Measurements from ENCODE around the gene TMEM130.
A peak's percentile ranks its signal among the peaks of the same experiment; 100 is the strongest.

The TMEM130 gene

GRCh38 chr7:98902523-98902922 lies 32.7 kb upstream of the TMEM130 start:
- H3K4me3 ChIP-seq (ENCODE audit: low read depth in 1 of 5, low read length in 5 of 5), result no peak overlapping the region
- no peaks in the 10 kb centered on the region for H3K4me1 ChIP-seq (ENCODE audit: control insufficient read depth in 5 of 5, insufficient read depth in 5 of 5, low read length in 5 of 5)
- peaks cover 32 to 96% (median 84%) of the 10 kb centered on the region in 5 donors for H3K36me3 ChIP-seq (ENCODE audit: control insufficient read depth in 5 of 5, insufficient read depth in 5 of 5, low read length in 5 of 5)
- H3K27me3 ChIP-seq (ENCODE audit: control insufficient read depth in 5 of 5, insufficient read depth in 4 of 5, low read length in 5 of 5), result no peaks in the 10 kb centered on the region
- H3K9me3 ChIP-seq (ENCODE audit: control insufficient read depth in 5 of 5, low read length in 5 of 5), result no peaks in the 10 kb centered on the region
- H3K9ac ChIP-seq (ENCODE audit: low read length in 5 of 5), result no peak overlapping the region
- H3K27ac ChIP-seq (ENCODE audit: low read depth, low read length), result no peak overlapping the region

GRCh38 chr7:98900815-98901214 lies 31.0 kb upstream of the TMEM130 start:
- Histone ChIP-seq H3K4me1 (ENCODE audit: control insufficient read depth in 5 of 5, insufficient read depth in 5 of 5, low read length in 5 of 5) (no peaks in the 10 kb centered on the region), H3K27ac (ENCODE audit: low read depth, low read length) (no peak overlapping the region), H3K9me3 (ENCODE audit: control insufficient read depth in 5 of 5, low read length in 5 of 5) (no peaks in the 10 kb centered on the region), H3K27me3 (ENCODE audit: control insufficient read depth in 5 of 5, insufficient read depth in 4 of 5, low read length in 5 of 5) (no peaks in the 10 kb centered on the region), H3K36me3 (ENCODE audit: control insufficient read depth in 5 of 5, insufficient read depth in 5 of 5, low read length in 5 of 5) (peaks cover 37 to 100% (median 85%) of the 10 kb centered on the region in 5 donors), H3K9ac (ENCODE audit: low read length in 5 of 5) (no peak overlapping the region), H3K4me3 (ENCODE audit: low read depth in 1 of 5, low read length in 5 of 5) (no peak overlapping the region)

GRCh38 chr7:98899816-98900215 lies 30.0 kb upstream of the TMEM130 start:
- H3K9ac ChIP-seq (ENCODE audit: low read length in 5 of 5), result no peak overlapping the region
- no peaks in the 10 kb centered on the region for H3K4me1 ChIP-seq (ENCODE audit: control insufficient read depth in 5 of 5, insufficient read depth in 5 of 5, low read length in 5 of 5)
- H3K27me3 ChIP-seq (ENCODE audit: control insufficient read depth in 5 of 5, insufficient read depth in 4 of 5, low read length in 5 of 5), result no peaks in the 10 kb centered on the region
- H3K27ac ChIP-seq (ENCODE audit: low read depth, low read length), result no peak overlapping the region
- peaks cover 44 to 99% (median 78%) of the 10 kb centered on the region in 5 donors for H3K36me3 ChIP-seq (ENCODE audit: control insufficient read depth in 5 of 5, insufficient read depth in 5 of 5, low read length in 5 of 5)
- no peaks in the 10 kb centered on the region for H3K9me3 ChIP-seq (ENCODE audit: control insufficient read depth in 5 of 5, low read length in 5 of 5)
- H3K4me3 ChIP-seq (ENCODE audit: low read depth in 1 of 5, low read length in 5 of 5), result no peak overlapping the region

DNA sequence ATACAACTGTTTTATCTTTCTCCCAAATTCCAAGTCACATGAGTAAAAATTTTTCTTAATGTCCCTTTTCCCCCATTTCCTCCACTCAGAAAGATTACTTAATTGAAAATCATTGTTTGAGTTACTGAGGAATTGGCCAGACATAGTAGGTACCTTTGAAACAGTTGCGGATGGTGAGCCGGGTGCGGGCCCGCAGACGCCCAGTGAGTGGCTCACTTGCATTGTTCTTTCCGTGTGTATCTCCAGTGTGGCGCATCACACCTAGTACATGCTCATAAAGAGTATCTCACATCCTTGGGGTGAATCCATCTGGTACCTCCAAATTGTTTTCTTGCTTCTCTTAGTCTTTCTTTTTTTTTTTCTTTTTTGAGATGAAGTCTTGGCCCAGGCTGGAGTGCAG lies 22.8 kb upstream of the TMEM130 start:
- H3K4me3 ChIP-seq (ENCODE audit: low read depth in 1 of 5, low read length in 5 of 5), result no peak overlapping the region
- H3K4me1 ChIP-seq (ENCODE audit: control insufficient read depth in 5 of 5, insufficient read depth in 5 of 5, low read length in 5 of 5), result no peaks in the 10 kb centered on the region
- H3K36me3 ChIP-seq (ENCODE audit: control insufficient read depth in 5 of 5, insufficient read depth in 5 of 5, low read length in 5 of 5), result peaks cover 41 to 77% (median 61%) of the 10 kb centered on the region in 5 donors

DNA sequence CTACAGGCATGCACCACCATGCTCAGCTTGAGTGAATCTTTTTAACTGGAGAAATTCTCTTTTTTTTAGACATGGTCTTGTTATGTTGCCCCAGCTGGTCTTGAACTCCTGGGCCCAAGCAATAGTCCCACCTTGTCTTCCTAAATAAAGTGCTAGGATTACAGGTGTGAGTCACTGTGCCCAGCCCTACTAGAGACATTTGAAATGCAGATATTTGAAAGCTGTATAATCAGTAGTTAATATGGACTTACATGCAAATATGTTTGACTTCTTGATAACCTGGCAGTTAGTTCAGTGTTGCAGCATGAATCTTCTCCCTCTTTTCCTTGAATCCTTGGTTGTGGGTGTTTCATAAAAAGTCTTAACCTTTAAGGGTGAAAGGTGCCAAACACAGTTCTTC lies 17.2 kb upstream of the TMEM130 start:
- no peaks in the 10 kb centered on the region for H3K4me1 ChIP-seq (ENCODE audit: control insufficient read depth in 5 of 5, insufficient read depth in 5 of 5, low read length in 5 of 5)
- peaks cover 15 to 65% (median 50%) of the 10 kb centered on the region in 5 donors for H3K36me3 ChIP-seq (ENCODE audit: control insufficient read depth in 5 of 5, insufficient read depth in 5 of 5, low read length in 5 of 5)

More for the DNA sequence above, 22.8 kb upstream of the TMEM130 start:
- Histone ChIP-seq H3K9me3 (ENCODE audit: control insufficient read depth in 5 of 5, low read length in 5 of 5) (no peaks in the 10 kb centered on the region), H3K27me3 (ENCODE audit: control insufficient read depth in 5 of 5, insufficient read depth in 4 of 5, low read length in 5 of 5) (no peaks in the 10 kb centered on the region), H3K27ac (ENCODE audit: low read depth, low read length) (no peak overlapping the region), H3K9ac (ENCODE audit: low read length in 5 of 5) (no peak overlapping the region)

GRCh38 chr7:98884416-98884815 lies 14.6 kb upstream of the TMEM130 start:
- Histone ChIP-seq H3K27ac (ENCODE audit: low read depth, low read length) (no peak overlapping the region), H3K4me3 (ENCODE audit: low read depth in 1 of 5, low read length in 5 of 5) (no peak overlapping the region), H3K4me1 (ENCODE audit: control insufficient read depth in 5 of 5, insufficient read depth in 5 of 5, low read length in 5 of 5) (peaks cover 4 to 10% (median 8%) of the 10 kb centered on the region in 5 donors), H3K9ac (ENCODE audit: low read length in 5 of 5) (peak overlapping the region in 1 of 5 donors; percentile 12), H3K27me3 (ENCODE audit: control insufficient read depth in 5 of 5, insufficient read depth in 4 of 5, low read length in 5 of 5) (no peaks in the 10 kb centered on the region), H3K36me3 (ENCODE audit: control insufficient read depth in 5 of 5, insufficient read depth in 5 of 5, low read length in 5 of 5) (peaks cover 11 to 56% (median 46%) of the 10 kb centered on the region in 5 donors), H3K9me3 (ENCODE audit: control insufficient read depth in 5 of 5, low read length in 5 of 5) (no peaks in the 10 kb centered on the region)

More for the DNA sequence above, 17.2 kb upstream of the TMEM130 start:
- H3K9me3 ChIP-seq (ENCODE audit: control insufficient read depth in 5 of 5, low read length in 5 of 5), result no peaks in the 10 kb centered on the region
- H3K27me3 ChIP-seq (ENCODE audit: control insufficient read depth in 5 of 5, insufficient read depth in 4 of 5, low read length in 5 of 5), result no peaks in the 10 kb centered on the region
- H3K27ac ChIP-seq (ENCODE audit: low read depth, low read length), result no peak overlapping the region
- H3K4me3 ChIP-seq (ENCODE audit: low read depth in 1 of 5, low read length in 5 of 5), result no peak overlapping the region
- no peak overlapping the region for H3K9ac ChIP-seq (ENCODE audit: low read length in 5 of 5)

- Histone ChIP-seq H3K9me3 (ENCODE audit: control insufficient read depth in 5 of 5, low read length in 5 of 5) (no peaks in the 10 kb centered on the region), H3K27me3 (ENCODE audit: control insufficient read depth in 5 of 5, insufficient read depth in 4 of 5, low read length in 5 of 5) (no peaks in the 10 kb centered on the region), H3K36me3 (ENCODE audit: control insufficient read depth in 5 of 5, insufficient read depth in 5 of 5, low read length in 5 of 5) (peaks cover 7 to 40% (median 33%) of the 10 kb centered on the region in 5 donors), H3K4me1 (ENCODE audit: control insufficient read depth in 5 of 5, insufficient read depth in 5 of 5, low read length in 5 of 5) (peaks cover 4 to 21% (median 17%) of the 10 kb centered on the region in 5 donors), H3K4me3 (ENCODE audit: low read depth in 1 of 5, low read length in 5 of 5) (no peak overlapping the region), H3K27ac (ENCODE audit: low read depth, low read length) (no peak overlapping the region), H3K9ac (ENCODE audit: low read length in 5 of 5) (no peak overlapping the region)
Observed at GRCh38 chr7:98881561-98882315, 11.9 kb upstream of the TMEM130 start.

- no peaks in the 10 kb centered on the region for H3K9me3 ChIP-seq (ENCODE audit: control insufficient read depth in 5 of 5, low read length in 5 of 5)
- no peak overlapping the region for H3K27ac ChIP-seq (ENCODE audit: low read depth, low read length)
- no peaks in the 10 kb centered on the region for H3K27me3 ChIP-seq (ENCODE audit: control insufficient read depth in 5 of 5, insufficient read depth in 4 of 5, low read length in 5 of 5)
- H3K36me3 ChIP-seq (ENCODE audit: control insufficient read depth in 5 of 5, insufficient read depth in 5 of 5, low read length in 5 of 5), result peaks cover 7 to 36% (median 33%) of the 10 kb centered on the region in 5 donors
- H3K4me1 ChIP-seq (ENCODE audit: control insufficient read depth in 5 of 5, insufficient read depth in 5 of 5, low read length in 5 of 5), result peaks cover 4 to 21% (median 17%) of the 10 kb centered on the region in 5 donors
- H3K9ac ChIP-seq (ENCODE audit: low read length in 5 of 5), result no peak overlapping the region
- no peak overlapping the region for H3K4me3 ChIP-seq (ENCODE audit: low read depth in 1 of 5, low read length in 5 of 5)
Observed at GRCh38 chr7:98880485-98880884, 10.7 kb upstream of the TMEM130 start.

DNA sequence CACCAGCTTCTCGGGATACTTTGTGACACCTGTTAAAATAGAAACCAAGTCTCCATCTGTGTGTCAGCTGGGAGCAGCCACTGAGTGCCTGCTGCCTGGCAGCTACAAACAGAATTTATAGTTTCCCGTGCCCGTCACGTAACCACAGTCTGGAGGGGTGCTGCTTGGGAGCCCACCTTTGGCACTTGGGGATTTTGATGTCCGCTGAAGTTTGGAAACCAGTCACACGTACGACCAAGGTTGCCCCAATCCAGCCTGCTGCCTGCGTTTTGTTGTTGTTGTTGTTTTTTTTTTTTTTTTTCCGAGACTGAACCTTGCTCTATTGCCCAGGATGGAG lies 10.1 kb upstream of the TMEM130 start:
- peaks cover 4 to 21% (median 17%) of the 10 kb centered on the region in 5 donors for H3K4me1 ChIP-seq (ENCODE audit: control insufficient read depth in 5 of 5, insufficient read depth in 5 of 5, low read length in 5 of 5)
- peak overlapping the region; percentile 70 for H3K27ac ChIP-seq (ENCODE audit: low read depth, low read length)
- H3K36me3 ChIP-seq (ENCODE audit: control insufficient read depth in 5 of 5, insufficient read depth in 5 of 5, low read length in 5 of 5), result peaks cover 7 to 35% (median 33%) of the 10 kb centered on the region in 5 donors
- peaks cover 0 to 3% (median 0%) of the 10 kb centered on the region in 5 donors for H3K27me3 ChIP-seq (ENCODE audit: control insufficient read depth in 5 of 5, insufficient read depth in 4 of 5, low read length in 5 of 5)
- peak overlapping the region; percentile 84 to 100 (median 96) for H3K9ac ChIP-seq (ENCODE audit: low read length in 5 of 5)
- H3K9me3 ChIP-seq (ENCODE audit: control insufficient read depth in 5 of 5, low read length in 5 of 5), result no peaks in the 10 kb centered on the region
- peak overlapping the region; percentile 82 to 95 (median 90) for H3K4me3 ChIP-seq (ENCODE audit: low read depth in 1 of 5, low read length in 5 of 5)

- Histone ChIP-seq H3K4me3 (ENCODE audit: low read depth in 1 of 5, low read length in 5 of 5) (peak overlapping the region; percentile 82 to 95 (median 90)), H3K27ac (ENCODE audit: low read depth, low read length) (peak overlapping the region; percentile 70), H3K9me3 (ENCODE audit: control insufficient read depth in 5 of 5, low read length in 5 of 5) (no peaks in the 10 kb centered on the region), H3K36me3 (ENCODE audit: control insufficient read depth in 5 of 5, insufficient read depth in 5 of 5, low read length in 5 of 5) (peaks cover 7 to 30% (median 29%) of the 10 kb centered on the region in 5 donors), H3K9ac (ENCODE audit: low read length in 5 of 5) (peak overlapping the region; percentile 84 to 100 (median 96)), H3K4me1 (ENCODE audit: control insufficient read depth in 5 of 5, insufficient read depth in 5 of 5, low read length in 5 of 5) (peaks cover 4 to 21% (median 17%) of the 10 kb centered on the region in 5 donors), H3K27me3 (ENCODE audit: control insufficient read depth in 5 of 5, insufficient read depth in 4 of 5, low read length in 5 of 5) (peaks cover 0 to 3% (median 0%) of the 10 kb centered on the region in 5 donors)
Observed at GRCh38 chr7:98879198-98879978, 9.6 kb upstream of the TMEM130 start.

Measured in subcutaneous abdominal adipose tissue (tissue), 5 donors.